Small intestine (tissue), 7 donors: ENCODE measurements around the gene UMPS. TPM values are rescaled to one million over a fixed set of nuclear protein-coding genes. Genes with fewer than 3 reads are reported as not detected.

Experiments used
- DNase-seq, 2 donors: peaks; one replicate each; pipeline versions ENCODE4 v3.0.0 to v3.0.0-alpha.2; 2013
- FAIRE-seq: peaks from 2 replicates; lab custom pipeline; 2012; peaks lifted over from hg19 to GRCh38; lab: Jason Lieb, UNC
- H3K27ac ChIP-seq, 3 donors: one replicate each; pipeline ENCODE4 v1.5.1; 2013; ENCODE audit warnings: low read length in 2 of 3, mild to moderate bottlenecking in 2 of 3, control low read depth in 1 of 3, inconsistent platforms in 1 of 3, low read depth in 1 of 3, moderate library complexity in 1 of 3
- H3K27me3 ChIP-seq, 3 donors: one replicate each; pipeline ENCODE4 v1.6.1; 2013; ENCODE audit warnings: low read length in 3 of 3, inconsistent platforms in 1 of 3; ENCODE audit not compliant: control insufficient read depth in 3 of 3, insufficient read depth in 3 of 3
- H3K36me3 ChIP-seq, 3 donors: one replicate each; pipeline ENCODE4 v1.6.1; 2013; ENCODE audit warnings: low read length in 3 of 3, inconsistent platforms in 1 of 3, low read depth in 1 of 3, mild to moderate bottlenecking in 1 of 3, moderate library complexity in 1 of 3; ENCODE audit not compliant: control insufficient read depth in 3 of 3, insufficient read depth in 2 of 3
- H3K4me1 ChIP-seq, 3 donors: one replicate each; pipeline ENCODE4 v1.6.1; 2013; ENCODE audit warnings: low read length in 2 of 3, inconsistent platforms in 1 of 3, low read depth in 1 of 3, mild to moderate bottlenecking in 1 of 3, moderate library complexity in 1 of 3; ENCODE audit not compliant: control insufficient read depth in 3 of 3, insufficient read depth in 2 of 3
- H3K4me3 ChIP-seq, 3 donors: one replicate each; pipeline ENCODE4 v1.5.1; 2013; ENCODE audit warnings: low read length in 3 of 3, control low read depth in 1 of 3, inconsistent platforms in 1 of 3, low read depth in 1 of 3, mild to moderate bottlenecking in 1 of 3, moderate library complexity in 1 of 3
- H3K9me3 ChIP-seq, 2 donors: one replicate each; pipeline ENCODE4 v1.6.1; 2013; ENCODE audit warnings: low read depth in 1 of 2, low read length in 1 of 2; ENCODE audit not compliant: control insufficient read depth in 2 of 2, insufficient read depth in 1 of 2
- WGBS, 3 donors: extraction: QIAGEN DNeasy Blood & Tissue Kit; methylation state at CpG; one replicate each; pipeline ENCODE4 v1.1.7; 2013; 5-methylcytosine and 5-hydroxymethylcytosine counted together
- polyA plus RNA-seq, 4 donors: library from polyadenylated mRNA; stranded (reverse) in 3 of 4; unstranded in 1 of 4; fragments of 200-250 nt in 3 of 4; fragments of 120-200 nt in 1 of 4; gene quantifications; one replicate each; pipeline versions ENCODE4 v1.2.1 to v1.2.3, GENCODE V29; 2013
- donor health status: healthy with polysubstance abuse.
- donor health status: control.
- donor health status: control.
- donor health status: Bipolar disorder and iron deficiency.
- donor health status: healthy.

UMPS gene
- polyA plus RNA-seq, 4 donors, result 12.1 to 33.3 (median 19.5) TPM

- 86 to 89% (median 88%) methylated on average over 7 of the region's 7 CpGs for WGBS, 3 donors
- no peaks in the 10 kb centered on the region for H3K9me3 ChIP-seq
- no peak overlapping the region for H3K4me3 ChIP-seq
- H3K27ac ChIP-seq, result no peak overlapping the region
- no peak for DNase-seq
- H3K36me3 ChIP-seq, result peaks cover 0 to 76% (median 0%) of the 10 kb centered on the region in 3 donors
- no peaks in the 10 kb centered on the region for H3K27me3 ChIP-seq
- no peak for FAIRE-seq
- peaks cover 0 to 5% (median 0%) of the 10 kb centered on the region in 3 donors for H3K4me1 ChIP-seq
Observed at GRCh38 chr3:124774841-124775402, 44.7 kb downstream of the UMPS start.

DNA sequence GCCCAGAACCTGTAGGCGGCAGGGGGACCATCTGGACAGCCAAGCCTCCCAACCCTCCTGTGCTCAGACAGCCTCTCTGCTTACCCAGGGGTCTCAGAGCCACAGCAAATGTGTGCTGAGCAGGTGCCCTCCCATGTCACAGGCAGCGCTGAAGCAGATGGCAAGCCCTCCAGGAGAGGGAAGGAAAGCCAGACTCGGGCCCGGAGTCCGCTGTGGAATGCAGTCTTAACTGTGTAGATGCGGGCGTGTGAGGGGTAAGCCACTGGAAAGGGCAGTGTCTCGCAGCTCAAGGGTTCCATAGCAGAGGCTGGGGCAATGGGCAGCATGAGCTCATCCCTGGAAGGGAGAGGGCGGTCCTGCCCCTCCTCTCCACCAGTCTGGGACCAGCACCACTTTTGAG, 45.6 kb downstream of the UMPS start:
- no peak overlapping the region for H3K27ac ChIP-seq
- WGBS, 3 donors, result 90 to 94% (median 91%) methylated on average over 8 to 9 of the region's 9 CpGs
- DNase-seq (no peak), FAIRE-seq (no peak)
- H3K4me1 ChIP-seq, result peaks cover 0 to 8% (median under 1%) of the 10 kb centered on the region in 3 donors
- H3K9me3 ChIP-seq, result no peaks in the 10 kb centered on the region
- no peak overlapping the region for H3K4me3 ChIP-seq
- H3K36me3 ChIP-seq, result peaks cover 0 to 79% (median 0%) of the 10 kb centered on the region in 3 donors
- no peaks in the 10 kb centered on the region for H3K27me3 ChIP-seq

DNA sequence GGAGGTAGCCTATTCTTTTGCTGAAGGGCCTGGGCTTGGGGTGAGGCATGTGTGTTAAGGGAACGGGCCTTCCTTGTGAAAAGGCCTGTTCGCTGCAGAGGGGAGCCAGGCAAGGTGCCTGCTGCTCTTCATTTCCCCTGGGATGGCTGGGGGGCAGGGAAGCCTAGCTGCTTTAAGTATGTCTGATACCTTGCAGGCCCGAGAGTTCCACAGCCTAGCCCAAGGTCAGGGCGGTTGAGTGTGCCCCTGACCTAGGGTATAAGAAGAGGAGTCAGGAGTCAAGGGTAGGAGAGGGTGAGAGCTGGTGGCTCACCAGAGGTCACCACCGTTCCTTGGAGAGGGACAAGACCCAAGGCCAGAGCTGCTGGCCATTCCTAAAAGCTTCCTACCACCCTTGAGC, 46.6 kb downstream of the UMPS start:
- H3K4me3 ChIP-seq, result no peak overlapping the region
- no peaks in the 10 kb centered on the region for H3K9me3 ChIP-seq
- no peak overlapping the region for H3K27ac ChIP-seq
- FAIRE-seq, result no peak
- no peaks in the 10 kb centered on the region for H3K27me3 ChIP-seq
- no peak for DNase-seq
- WGBS, 3 donors, result 85 to 94% (median 91%) methylated on average over 5 of the region's 5 CpGs
- H3K4me1 ChIP-seq, result peaks cover 0 to 17% (median 5%) of the 10 kb centered on the region in 3 donors
- H3K36me3 ChIP-seq, result peaks cover 0 to 84% (median 0%) of the 10 kb centered on the region in 3 donors

GRCh38 chr3:124777762-124778470, 47.7 kb downstream of the UMPS start:
- H3K9me3 ChIP-seq, result no peaks in the 10 kb centered on the region
- no peak for DNase-seq
- peaks cover 0 to 82% (median 0%) of the 10 kb centered on the region in 3 donors for H3K36me3 ChIP-seq
- H3K27me3 ChIP-seq, result no peaks in the 10 kb centered on the region
- H3K4me3 ChIP-seq, result no peak overlapping the region
- WGBS, 3 donors, result 77 to 84% (median 81%) methylated on average over 5 of the region's 5 CpGs
- H3K27ac ChIP-seq, result no peak overlapping the region
- FAIRE-seq, result no peak
- peaks cover 0 to 18% (median 5%) of the 10 kb centered on the region in 3 donors for H3K4me1 ChIP-seq

GRCh38 chr3:124779116-124779515, 48.9 kb downstream of the UMPS start:
- peak overlapping the region in 1 of 3 donors; percentile 92 for H3K27ac ChIP-seq
- FAIRE-seq, result no peak
- WGBS, 3 donors, result 84 to 92% (median 88%) methylated on average over 7 of the region's 7 CpGs
- H3K27me3 ChIP-seq, result no peaks in the 10 kb centered on the region
- peaks cover 0 to 18% (median 5%) of the 10 kb centered on the region in 3 donors for H3K4me1 ChIP-seq
- H3K4me3 ChIP-seq, result no peak overlapping the region
- no peaks in the 10 kb centered on the region for H3K9me3 ChIP-seq
- DNase-seq, result no peak
- H3K36me3 ChIP-seq, result peaks cover 0 to 77% (median 0%) of the 10 kb centered on the region in 3 donors

GRCh38 chr3:124779751-124780191, 49.5 kb downstream of the UMPS start:
- Histone ChIP-seq H3K36me3 (peaks cover 0 to 74% (median 0%) of the 10 kb centered on the region in 3 donors), H3K4me3 (no peak overlapping the region), H3K27me3 (no peaks in the 10 kb centered on the region), H3K4me1 (peaks cover 0 to 18% (median 5%) of the 10 kb centered on the region in 3 donors), H3K27ac (peak overlapping the region; percentile 9 to 92 (median 69)), H3K9me3 (no peaks in the 10 kb centered on the region)
- WGBS, 3 donors, result 79 to 93% (median 85%) methylated on average over 9 of the region's 9 CpGs
- FAIRE-seq (no peak), DNase-seq (no peak)

DNA sequence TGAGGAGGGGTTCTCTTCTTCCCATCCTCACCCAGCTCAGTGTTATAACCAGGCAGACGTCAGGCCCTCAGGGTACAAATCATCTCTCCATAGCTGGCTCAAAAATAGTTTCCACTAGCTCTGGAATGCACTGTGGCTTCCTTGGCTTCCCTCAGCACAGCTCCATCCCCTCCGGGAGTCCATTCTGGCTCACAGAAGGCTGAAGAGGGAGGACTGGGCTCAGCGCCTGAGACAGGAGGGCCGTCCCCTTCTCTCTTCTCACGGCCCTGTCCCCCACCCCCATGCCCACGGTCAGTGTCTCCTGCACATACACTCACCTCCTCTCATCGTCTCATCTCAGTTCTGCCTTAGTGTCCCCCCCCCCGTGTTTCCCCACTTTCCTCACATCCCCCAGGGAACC, 50.1 kb downstream of the UMPS start:
- FAIRE-seq (no peak), DNase-seq (peak in 1 of 2 donors; percentile 33)
- 42 to 82% (median 80%) methylated on average over 8 of the region's 8 CpGs for WGBS, 3 donors

DNA sequence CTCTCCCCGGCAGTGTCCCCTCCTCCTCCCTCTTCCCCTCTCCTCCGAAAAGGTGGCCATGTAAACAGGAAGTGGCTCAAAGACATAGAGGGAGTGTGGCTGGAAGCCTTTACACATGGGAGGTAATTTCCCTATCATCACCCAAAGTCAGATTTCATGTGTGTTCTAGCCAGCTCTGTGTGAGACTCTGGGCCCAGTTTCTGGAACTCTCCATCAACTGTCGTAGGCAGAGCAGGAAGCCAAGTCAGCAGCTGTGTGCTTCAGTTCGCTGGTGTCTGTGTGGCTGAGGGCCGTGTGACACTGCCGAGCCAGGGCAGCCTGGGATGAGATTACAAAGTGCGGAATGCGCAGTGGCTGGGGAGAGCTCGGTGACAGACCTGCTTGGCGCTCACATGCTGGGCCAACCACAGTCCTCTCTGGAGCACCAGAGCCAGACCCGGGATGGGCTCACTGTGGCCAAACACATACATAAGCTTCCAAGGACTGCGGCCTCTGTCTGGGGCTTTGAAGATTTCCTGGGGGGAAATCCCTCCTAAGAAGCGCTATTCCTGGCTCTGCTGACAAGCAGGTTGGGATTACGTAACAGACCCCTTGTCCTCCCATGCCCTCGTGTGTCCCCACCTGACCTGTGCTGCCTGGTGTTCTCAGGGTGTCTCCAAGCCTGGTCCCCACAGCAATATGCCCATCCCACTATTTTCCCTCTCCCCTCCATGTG, 50.7 kb downstream of the UMPS start:
- 41 to 83% (median 69%) methylated on average over 15 of the region's 15 CpGs for WGBS, 3 donors

More for the DNA sequence above, 50.1 kb downstream of the UMPS start:
- no peaks in the 10 kb centered on the region for H3K9me3 ChIP-seq
- no peak overlapping the region for H3K4me3 ChIP-seq
- H3K27ac ChIP-seq, result peak overlapping the region in 2 of 3 donors; percentile 69 to 92
- peaks cover 0 to 75% (median 0%) of the 10 kb centered on the region in 3 donors for H3K36me3 ChIP-seq
- H3K27me3 ChIP-seq, result no peaks in the 10 kb centered on the region
- peaks cover 0 to 18% (median 5%) of the 10 kb centered on the region in 3 donors for H3K4me1 ChIP-seq

More for the DNA sequence above, 50.7 kb downstream of the UMPS start:
- H3K36me3 ChIP-seq, result peaks cover 0 to 72% (median 0%) of the 10 kb centered on the region in 3 donors
- FAIRE-seq (no peak), DNase-seq (peak in 1 of 2 donors; percentile 43)
- no peaks in the 10 kb centered on the region for H3K9me3 ChIP-seq
- H3K27me3 ChIP-seq, result no peaks in the 10 kb centered on the region
- peaks cover 0 to 21% (median 6%) of the 10 kb centered on the region in 3 donors for H3K4me1 ChIP-seq
- peak overlapping the region in 2 of 3 donors; percentile 69 to 92 for H3K27ac ChIP-seq
- H3K4me3 ChIP-seq, result no peak overlapping the region
